LNCaP clone FGC (cell line): ENCODE data around the gene RNF25.

ENCODE experiments used
- DNase-seq: peaks from one replicate; pipeline ENCODE4 v3.0.0-alpha.2; 2011; ENCODE audit warnings: low read depth
- H3K4me3 ChIP-seq: 2 replicates; pipeline ENCODE4 v1.5.1; 2011; ENCODE audit warnings: mild to moderate bottlenecking, low read depth, low read length, control low read depth
- TF ChIP-seq, protein P1 (sequence below): IDR thresholded peaks from 2 replicates; pipeline ENCODE4 v1.5.1; 2012; ENCODE audit warnings: mild to moderate bottlenecking; ENCODE audit not compliant: control insufficient read depth, insufficient read depth; ENCODE audit errors: extremely low read depth

The RNF25 gene

DNA sequence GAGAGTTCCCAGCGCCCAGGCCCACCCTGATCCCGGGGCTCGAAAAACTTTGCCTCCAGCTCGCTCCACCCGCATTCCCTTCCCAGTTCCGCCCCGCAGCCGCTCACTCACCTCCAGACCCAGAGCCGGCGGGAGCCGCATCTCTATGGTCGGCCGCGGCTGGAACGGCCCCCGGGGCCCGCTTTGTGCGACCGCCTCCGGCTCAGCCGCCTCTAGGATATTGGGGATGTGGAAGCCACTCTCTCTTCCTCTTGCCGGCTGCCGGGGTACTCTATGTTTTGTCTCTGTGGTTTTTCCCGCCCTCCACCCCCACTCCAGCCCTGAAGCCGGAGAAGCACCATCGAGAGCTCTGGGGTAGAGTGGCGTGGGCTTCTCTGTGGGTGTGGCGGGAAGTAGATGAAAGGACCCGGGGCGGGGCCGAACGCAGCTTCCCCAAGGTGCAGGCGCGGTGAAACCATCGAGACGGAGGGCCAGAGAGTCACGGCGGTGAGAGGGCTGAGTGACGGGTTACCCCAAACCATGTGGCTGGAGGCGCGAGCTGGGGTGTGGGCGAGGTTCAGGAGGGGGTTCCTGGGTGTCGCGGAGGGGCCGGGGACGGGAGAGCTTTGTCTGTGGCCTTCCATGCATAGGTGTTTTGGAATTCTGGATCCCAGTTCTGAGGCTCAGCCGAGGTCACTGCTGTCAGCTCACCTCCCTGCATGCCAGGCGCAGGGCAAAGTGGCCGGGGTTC lies 12.4 kb downstream of the RNF25 start, which contains the start of the genes BCS1L and ZNF142:
TSS of gene BCS1L (plus strand) at position 426 of the 730 bp plus-strand sequence. CDS start 1,305 bp downstream, outside the sequence.
TSS of gene ZNF142 (minus strand) at position 366 of the 730 bp plus-strand sequence. CDS start 3,194 bp downstream, outside the sequence.
- TF ChIP-seq, protein P1, sequence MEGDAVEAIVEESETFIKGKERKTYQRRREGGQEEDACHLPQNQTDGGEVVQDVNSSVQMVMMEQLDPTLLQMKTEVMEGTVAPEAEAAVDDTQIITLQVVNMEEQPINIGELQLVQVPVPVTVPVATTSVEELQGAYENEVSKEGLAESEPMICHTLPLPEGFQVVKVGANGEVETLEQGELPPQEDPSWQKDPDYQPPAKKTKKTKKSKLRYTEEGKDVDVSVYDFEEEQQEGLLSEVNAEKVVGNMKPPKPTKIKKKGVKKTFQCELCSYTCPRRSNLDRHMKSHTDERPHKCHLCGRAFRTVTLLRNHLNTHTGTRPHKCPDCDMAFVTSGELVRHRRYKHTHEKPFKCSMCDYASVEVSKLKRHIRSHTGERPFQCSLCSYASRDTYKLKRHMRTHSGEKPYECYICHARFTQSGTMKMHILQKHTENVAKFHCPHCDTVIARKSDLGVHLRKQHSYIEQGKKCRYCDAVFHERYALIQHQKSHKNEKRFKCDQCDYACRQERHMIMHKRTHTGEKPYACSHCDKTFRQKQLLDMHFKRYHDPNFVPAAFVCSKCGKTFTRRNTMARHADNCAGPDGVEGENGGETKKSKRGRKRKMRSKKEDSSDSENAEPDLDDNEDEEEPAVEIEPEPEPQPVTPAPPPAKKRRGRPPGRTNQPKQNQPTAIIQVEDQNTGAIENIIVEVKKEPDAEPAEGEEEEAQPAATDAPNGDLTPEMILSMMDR = no peak
- DNase-seq = peak; percentile 36
- H3K4me3 ChIP-seq = peak within 1 kb of the TSS; percentile 94

DNA sequence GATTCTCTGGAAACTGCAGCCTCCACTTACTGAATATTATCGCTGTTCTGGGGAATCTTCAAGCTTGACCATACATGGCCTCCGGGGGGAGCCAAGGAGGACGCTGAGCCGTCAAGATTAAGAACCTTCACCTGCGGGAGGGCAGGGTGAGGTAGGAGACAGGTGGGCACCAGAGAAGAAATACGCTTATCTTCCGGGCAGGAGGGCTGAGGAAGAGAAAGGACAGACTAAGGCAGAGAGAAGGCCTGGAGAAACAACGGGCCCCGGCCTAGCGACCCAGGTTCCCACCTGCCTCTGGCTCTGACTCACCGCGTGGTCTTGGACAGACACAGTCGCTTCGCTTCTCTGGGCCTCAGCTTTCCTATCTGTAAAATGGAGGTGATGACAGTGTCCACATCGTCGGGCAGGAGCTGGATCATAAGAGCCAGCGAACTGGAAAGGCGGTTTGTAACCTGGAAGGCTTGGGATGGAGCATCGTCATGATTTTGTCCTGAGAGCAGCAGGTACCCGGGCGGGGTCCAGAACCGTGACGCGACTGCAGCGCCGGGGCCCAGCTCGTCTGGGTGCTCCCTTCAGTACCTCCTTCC lies 13.0 kb downstream of the RNF25 start:
- H3K4me3 ChIP-seq = peak overlapping the region; percentile 94
- no peak for DNase-seq

DNA sequence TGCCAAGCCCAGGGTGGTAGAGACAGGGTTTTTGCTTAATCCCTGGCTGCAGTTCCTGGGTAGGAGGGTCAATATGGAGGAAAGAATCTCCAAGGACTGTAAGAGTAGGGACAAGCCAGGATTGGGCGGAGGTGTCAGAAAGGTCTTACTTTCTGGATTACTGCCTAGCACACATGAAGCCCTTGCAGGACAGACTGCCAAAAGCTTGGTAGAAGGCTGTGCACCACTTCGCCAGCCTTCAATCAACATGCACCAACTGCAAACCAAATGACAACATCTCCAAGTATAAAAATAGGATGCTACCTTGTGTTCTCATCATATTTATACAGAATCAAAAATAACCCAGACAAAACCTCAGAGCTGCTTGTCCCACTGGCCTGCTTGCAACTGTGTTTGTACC lies 16.1 kb downstream of the RNF25 start:
- TF ChIP-seq, protein P1 = no peak
- no peak overlapping the region for H3K4me3 ChIP-seq
- DNase-seq = no peak

More for the DNA sequence above, 13.0 kb downstream of the RNF25 start:
- TF ChIP-seq, protein P1 = peak; percentile 35

DNA sequence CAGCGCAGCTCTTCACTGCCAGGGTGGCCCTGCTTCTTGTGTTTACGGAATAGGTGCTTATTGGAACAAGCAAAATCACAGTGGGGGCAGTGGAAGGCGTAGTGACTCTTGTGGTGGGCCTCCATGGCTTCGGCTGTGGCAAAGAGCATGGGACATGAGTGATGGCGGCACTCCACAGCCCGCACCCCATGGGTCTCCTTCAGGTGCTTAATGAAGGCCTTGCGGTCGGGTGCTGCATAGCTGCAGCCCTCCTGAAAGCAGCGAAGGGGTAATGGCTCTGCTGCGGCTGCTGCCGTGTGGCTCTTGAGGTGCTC lies 23.1 kb downstream of the RNF25 start:
- TF ChIP-seq, protein P1 = no peak
- H3K4me3 ChIP-seq = no peak overlapping the region
- no peak for DNase-seq

DNA sequence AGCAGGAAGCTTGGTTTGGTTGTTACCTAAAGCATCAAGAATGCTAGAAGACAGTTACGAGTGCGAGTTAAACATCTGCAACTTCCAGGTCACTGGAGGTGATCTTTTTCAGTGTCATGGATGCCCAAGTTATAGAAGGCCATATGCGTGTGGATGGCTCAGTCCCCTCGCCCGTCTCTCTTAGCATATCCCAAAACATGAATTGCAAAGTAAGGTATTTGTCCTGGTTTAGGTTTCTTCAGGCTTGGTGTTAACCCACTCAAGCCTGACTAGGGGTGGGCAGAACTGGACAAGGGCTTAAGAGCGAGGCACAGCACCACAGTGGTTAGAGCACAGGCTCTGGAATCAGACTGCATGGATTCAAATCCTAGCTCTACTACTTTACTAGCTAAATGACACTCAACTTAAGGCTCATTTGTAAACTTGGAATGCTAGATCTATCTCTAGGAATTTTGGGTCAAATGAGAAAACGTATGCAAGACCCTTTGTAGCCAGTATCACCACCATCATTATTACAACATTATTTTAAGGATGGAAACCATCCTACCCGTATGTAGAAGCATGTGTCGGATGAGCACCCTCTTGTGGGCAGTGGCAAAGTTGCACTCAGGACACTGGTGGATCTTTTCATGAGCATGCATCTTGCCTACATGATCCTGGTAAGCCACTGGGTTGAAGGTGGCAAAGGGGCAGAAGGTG lies 23.6 kb downstream of the RNF25 start:
- H3K4me3 ChIP-seq = no peak overlapping the region
- TF ChIP-seq, protein P1 = peak; percentile 82
- DNase-seq = no peak

DNA sequence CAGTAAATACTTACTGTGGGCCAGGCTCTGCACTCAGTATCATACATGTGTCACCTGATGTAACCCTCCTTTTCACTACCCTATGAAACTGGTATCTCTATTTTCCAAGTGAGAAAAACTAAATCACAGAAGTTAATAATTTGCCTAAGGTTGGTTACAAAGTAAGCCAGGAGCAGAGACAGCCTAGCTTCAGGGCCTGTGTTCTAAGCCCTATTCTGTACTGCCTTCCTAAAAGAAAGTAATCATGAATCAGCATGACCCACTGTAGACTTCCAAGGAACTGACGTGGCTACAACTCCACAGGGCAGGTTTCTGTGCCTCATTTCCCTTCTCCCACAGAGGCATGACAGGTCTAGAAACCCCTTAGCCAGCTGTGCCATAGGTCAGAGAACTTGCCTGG lies 26.7 kb downstream of the RNF25 start:
- no peak overlapping the region for H3K4me3 ChIP-seq
- TF ChIP-seq, protein P1 = no peak
- DNase-seq = no peak

DNA sequence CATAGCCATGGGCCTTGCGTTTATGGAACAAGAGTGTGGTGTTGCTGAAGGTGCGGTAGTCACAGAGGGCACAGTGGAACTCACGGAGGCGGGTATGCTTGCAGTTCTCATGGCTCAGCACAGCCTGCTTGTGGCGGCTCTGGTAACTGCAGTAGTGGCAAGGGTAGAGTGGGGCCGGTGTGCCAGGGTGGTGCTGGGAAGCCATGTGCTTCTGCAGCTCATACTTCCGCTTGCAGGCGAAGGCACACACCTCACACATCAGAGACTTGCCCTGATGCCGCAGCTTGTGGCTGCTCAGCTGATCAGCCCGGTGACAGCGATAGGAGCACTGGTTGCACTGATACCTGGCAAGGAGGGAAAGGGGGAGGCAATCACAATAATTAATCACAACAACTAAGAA lies 27.1 kb downstream of the RNF25 start:
- TF ChIP-seq, protein P1 = no peak

More for the DNA sequence above, 27.1 kb downstream of the RNF25 start:
- no peak overlapping the region for H3K4me3 ChIP-seq
- no peak for DNase-seq
